ENCODE data around the gene TBRG1. TPM values are rescaled to one million over a fixed set of nuclear protein-coding genes. Genes with fewer than 3 reads are reported as not detected.

Gene TBRG1
- total RNA-seq, 1 donor from 2014 or later: 39.5 TPM

GRCh38 chr11:124658986-124659385, 36.3 kb downstream of the TBRG1 start:
- no peak for DNase-seq (ENCODE audit: low spot score)

- DNase-seq (ENCODE audit: low spot score): no peak
Observed at GRCh38 chr11:124661553-124661952, 38.9 kb downstream of the TBRG1 start.

- DNase-seq (ENCODE audit: low spot score): no peak
Observed at GRCh38 chr11:124662106-124662505, 39.4 kb downstream of the TBRG1 start.

- DNase-seq (ENCODE audit: low spot score): no peak
Observed at GRCh38 chr11:124663861-124664260, 41.2 kb downstream of the TBRG1 start.

- no peak for DNase-seq (ENCODE audit: low spot score)
Observed at GRCh38 chr11:124667601-124668000, 44.9 kb downstream of the TBRG1 start.

- peak; percentile 50 for DNase-seq (ENCODE audit: low spot score)
Observed at GRCh38 chr11:124669193-124669592, 46.5 kb downstream of the TBRG1 start.

- DNase-seq (ENCODE audit: low spot score): no peak
Observed at GRCh38 chr11:124670732-124671131, 48.1 kb downstream of the TBRG1 start.

- no peak for DNase-seq (ENCODE audit: low spot score)
Observed at GRCh38 chr11:124672536-124673215, 50.0 kb downstream of the TBRG1 start.

- DNase-seq (ENCODE audit: low spot score): peak; percentile 96
Observed at GRCh38 chr11:124673333-124674167, 50.9 kb downstream of the TBRG1 start, which contains the start of the genes SIAE and SPA17. TSS of gene SIAE (minus strand) at chr11:124673739. CDS start at chr11:124673708, 31 bp downstream. TSS of gene SPA17 (plus strand) at chr11:124673904. CDS start at chr11:124675265, 1,361 bp downstream.

- no peak for DNase-seq (ENCODE audit: low spot score)
Observed at GRCh38 chr11:124674168-124674517, 51.5 kb downstream of the TBRG1 start.

GRCh38 chr11:124674571-124674970, 51.9 kb downstream of the TBRG1 start:
- no peak for DNase-seq (ENCODE audit: low spot score)

GRCh38 chr11:124676386-124676785, 53.7 kb downstream of the TBRG1 start:
- peak; percentile 50 for DNase-seq (ENCODE audit: low spot score)

- DNase-seq (ENCODE audit: low spot score): no peak
Observed at GRCh38 chr11:124678416-124678815, 55.8 kb downstream of the TBRG1 start.

- DNase-seq (ENCODE audit: low spot score): no peak
Observed at GRCh38 chr11:124681421-124681820, 58.8 kb downstream of the TBRG1 start.

- DNase-seq (ENCODE audit: low spot score): no peak
Observed at GRCh38 chr11:124682443-124682842, 59.8 kb downstream of the TBRG1 start.

Other genes starting within 250 kb of the TBRG1 start
- not detected for gene OR8B2, start 238.4 kb upstream of the TBRG1 start, total RNA-seq
- not detected for gene OR8B3, start 223.8 kb upstream of the TBRG1 start, total RNA-seq
- not detected for gene OR8B4, start 198.0 kb upstream of the TBRG1 start, total RNA-seq
- not detected for gene OR8B8, start 177.2 kb upstream of the TBRG1 start, total RNA-seq
- gene OR8B12, start 79.2 kb upstream of the TBRG1 start, total RNA-seq: not detected
- gene OR8A1, start 52.9 kb upstream of the TBRG1 start, total RNA-seq: not detected
- not detected for gene PANX3, start 11.4 kb upstream of the TBRG1 start, total RNA-seq
- gene SIAE, start 50.9 kb downstream of the TBRG1 start, total RNA-seq: 38.8 TPM
- 6.3 TPM for gene SPA17, start 51.0 kb downstream of the TBRG1 start, total RNA-seq
- 6.1 TPM for gene NRGN, start 117.1 kb downstream of the TBRG1 start, total RNA-seq
- 215 TPM for gene VSIG2, start 129.4 kb downstream of the TBRG1 start, total RNA-seq
- 34.4 TPM for gene ESAM, start 139.4 kb downstream of the TBRG1 start, total RNA-seq
- 17.9 TPM for gene MSANTD2, start 177.5 kb downstream of the TBRG1 start, total RNA-seq
- 27.4 TPM for gene ROBO3, start 242.6 kb downstream of the TBRG1 start, total RNA-seq